A172 (cell line): Measurements from ENCODE around the gene TRIO. TPM values are rescaled to one million over a fixed set of nuclear protein-coding genes. Genes with fewer than 3 reads are reported as not detected.

Experiments
- DNase-seq: peaks from one replicate; pipeline ENCODE4 v3.0.0-alpha.2; 2015; ENCODE audit warnings: low spot score
- total RNA-seq: library from RNA; depleted of rRNA; stranded (reverse); fragments of >200 nt; shearing (Covaris generic); gene quantifications from 2 replicates; pipeline ENCODE4 v1.2.3, GENCODE V29; 2014

Gene TRIO
- total RNA-seq, 1 experiment from 2014 or later, result 180 TPM

DNA sequence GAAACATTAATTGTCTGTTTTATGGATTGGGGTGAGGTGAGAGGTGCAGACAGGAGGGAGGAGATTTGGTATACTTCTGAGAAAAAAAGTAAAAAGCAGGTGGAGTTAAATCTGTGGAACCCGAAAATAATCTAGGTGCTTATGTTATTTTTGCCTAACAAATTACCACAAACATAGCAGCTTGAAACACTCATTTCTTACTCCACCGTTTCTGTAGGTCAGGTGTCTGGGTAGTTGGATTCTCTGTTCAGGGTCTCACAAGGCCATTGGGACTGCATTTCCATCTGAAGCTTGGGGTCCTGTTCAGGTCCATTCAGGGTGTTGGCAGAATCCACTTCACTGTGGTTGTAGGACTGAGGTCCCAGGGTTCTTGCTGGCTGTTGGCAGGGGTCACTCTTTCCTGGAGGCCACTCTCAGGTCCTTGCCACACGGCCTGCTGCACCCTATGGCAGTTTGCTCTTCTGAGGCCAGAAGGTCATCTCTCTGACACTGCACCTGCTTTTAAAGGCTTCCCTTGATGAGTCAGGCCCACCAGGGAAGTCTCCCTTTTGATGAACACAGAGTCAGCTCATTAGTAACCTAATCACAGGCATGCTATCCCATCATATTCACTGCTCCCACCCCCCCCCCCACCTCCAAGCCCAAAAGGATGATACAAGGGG is 82.2 kb downstream of the TRIO start:
- no peak for DNase-seq

DNA sequence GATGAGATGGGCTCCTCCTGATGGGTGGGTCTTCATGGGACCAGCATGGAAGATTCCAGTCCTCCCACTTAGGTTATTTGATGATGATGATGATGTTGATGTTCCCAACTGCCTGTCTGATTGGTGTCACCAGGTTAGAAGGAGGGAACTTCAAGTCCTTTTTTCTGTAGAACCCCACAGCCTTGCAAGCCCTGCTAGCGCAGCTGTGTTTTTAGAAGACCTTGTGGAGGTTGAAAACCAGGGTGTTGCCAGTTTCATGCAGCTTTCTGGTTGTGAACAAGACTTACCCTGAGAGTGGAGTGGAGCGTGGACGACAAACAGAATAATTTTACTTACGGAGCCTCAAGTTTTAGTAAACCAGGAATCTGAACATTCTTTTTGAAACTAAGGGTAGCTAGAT is 83.0 kb downstream of the TRIO start:
- no peak for DNase-seq

- DNase-seq, result no peak
Observed at GRCh38 chr5:14226554-14226953, 83.4 kb downstream of the TRIO start.

DNA sequence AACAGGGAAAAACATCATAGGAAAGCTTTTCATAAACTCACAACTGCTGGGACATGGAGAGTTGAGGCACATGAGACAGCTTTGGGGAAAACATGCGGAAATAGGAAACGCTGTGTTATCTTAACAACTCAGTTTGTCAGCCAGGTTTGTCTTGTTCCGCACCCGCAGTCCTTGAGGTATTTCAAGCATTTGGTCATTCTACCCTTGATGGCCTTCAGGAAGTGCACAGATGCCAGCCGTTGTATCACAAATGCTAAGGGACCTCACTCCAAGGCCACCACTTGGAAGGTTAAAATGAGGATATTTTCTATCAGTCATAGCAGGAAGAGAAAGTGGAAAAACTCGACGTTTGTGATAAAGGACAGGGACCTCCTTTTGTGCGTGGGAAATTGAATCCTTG is 83.8 kb downstream of the TRIO start:
- DNase-seq, result no peak

GRCh38 chr5:14227513-14227912 is 84.4 kb downstream of the TRIO start:
- DNase-seq, result no peak

DNA sequence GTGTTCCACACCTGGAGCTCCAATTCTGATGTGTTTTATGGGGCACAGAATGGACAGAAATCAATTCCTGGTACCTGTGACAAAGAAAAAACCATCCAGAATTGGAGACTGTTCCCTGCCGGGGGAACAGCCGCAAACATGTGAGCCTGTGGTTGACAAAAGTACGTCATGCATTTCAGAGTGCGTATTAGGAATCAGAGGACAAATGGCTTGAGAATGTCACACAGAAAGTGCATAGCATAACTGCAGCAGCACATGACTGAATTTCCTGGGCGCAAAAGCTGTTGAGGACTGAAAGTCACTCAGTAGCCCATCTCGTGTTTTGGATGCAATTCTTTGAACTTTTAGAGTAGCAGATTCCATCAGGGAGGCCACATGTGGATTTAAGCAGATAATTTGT is 85.1 kb downstream of the TRIO start:
- no peak for DNase-seq

DNA sequence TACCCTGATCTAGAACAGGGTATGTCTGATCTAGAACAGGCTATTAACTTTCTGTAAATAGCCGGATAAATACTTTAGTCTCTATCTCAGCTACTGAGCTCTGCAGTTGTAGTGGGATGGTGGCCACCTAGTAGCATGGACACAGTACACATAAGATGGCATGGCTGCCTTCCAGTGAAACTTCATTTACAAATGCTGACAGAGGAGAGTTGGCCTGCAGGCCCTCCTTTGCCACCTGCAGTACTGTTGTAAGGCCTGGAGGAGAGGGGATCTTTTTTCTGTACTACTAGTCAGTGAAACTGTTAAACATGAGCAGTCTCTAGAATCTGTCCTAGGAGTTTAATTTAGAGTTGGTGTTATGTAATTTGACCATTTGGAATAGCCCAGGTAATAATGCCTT is 86.0 kb downstream of the TRIO start:
- DNase-seq, result no peak

DNA sequence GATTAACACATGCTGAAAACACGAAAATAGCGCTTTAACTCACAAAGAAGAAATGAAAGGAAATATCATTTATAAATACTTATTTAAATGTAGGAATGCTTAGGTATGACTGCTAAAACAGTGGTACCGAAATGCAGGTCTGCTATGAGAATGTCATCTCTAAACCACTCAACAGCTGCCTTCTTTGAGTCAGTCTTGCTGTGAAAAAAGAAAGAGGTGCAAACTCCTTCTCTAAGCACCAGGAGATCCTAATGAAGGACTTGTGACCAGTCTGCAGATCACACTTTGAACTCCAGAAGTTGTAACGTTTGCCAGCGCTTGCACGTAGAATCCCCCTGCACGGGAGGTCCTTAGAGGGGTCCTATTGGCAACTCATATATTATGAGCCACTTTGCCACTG is 86.6 kb downstream of the TRIO start:
- no peak for DNase-seq

DNA sequence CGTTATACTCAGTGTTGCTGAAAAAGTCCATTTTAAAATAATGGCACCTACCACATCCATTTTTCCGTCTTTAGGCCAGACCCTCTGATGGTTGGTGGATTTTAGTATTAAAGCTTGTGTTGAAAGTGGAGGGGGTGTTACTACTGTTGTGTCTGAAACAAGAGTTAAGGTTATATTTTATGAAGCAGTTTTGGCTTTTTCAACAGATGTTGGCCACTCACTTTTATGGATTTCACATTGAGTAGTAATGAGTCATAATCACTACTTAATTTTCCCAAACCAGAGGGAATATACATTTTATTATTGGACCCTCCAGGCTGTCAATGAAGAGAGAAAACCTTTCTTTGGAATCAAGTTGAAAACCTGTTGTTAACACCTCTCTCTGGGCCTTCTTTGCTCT is 88.0 kb downstream of the TRIO start:
- DNase-seq, result no peak

- no peak for DNase-seq
Observed at GRCh38 chr5:14231890-14232289, 88.7 kb downstream of the TRIO start.

- peak; percentile 60 for DNase-seq
Observed at GRCh38 chr5:14234204-14234603, 91.1 kb downstream of the TRIO start.

DNA sequence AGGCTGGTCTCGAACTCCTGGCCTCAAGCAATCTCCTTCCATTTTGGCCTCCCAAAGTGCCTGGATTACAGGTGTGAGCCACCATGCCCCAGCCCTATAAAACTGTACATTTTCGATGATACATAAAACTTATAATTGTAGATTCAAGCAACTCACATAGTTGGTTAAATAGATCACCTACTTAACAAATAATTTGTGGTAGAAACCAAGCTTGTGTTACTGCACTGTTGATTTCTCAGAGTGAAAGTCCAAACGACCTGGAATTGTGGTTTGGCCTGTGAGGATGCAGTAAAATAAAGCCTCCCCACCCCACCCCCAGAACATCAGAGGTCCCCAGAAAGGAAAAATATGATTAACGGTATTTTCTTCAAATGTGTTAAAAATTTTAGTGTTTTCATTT is 92.7 kb downstream of the TRIO start:
- no peak for DNase-seq

GRCh38 chr5:14236757-14237156 is 93.6 kb downstream of the TRIO start:
- no peak for DNase-seq

DNA sequence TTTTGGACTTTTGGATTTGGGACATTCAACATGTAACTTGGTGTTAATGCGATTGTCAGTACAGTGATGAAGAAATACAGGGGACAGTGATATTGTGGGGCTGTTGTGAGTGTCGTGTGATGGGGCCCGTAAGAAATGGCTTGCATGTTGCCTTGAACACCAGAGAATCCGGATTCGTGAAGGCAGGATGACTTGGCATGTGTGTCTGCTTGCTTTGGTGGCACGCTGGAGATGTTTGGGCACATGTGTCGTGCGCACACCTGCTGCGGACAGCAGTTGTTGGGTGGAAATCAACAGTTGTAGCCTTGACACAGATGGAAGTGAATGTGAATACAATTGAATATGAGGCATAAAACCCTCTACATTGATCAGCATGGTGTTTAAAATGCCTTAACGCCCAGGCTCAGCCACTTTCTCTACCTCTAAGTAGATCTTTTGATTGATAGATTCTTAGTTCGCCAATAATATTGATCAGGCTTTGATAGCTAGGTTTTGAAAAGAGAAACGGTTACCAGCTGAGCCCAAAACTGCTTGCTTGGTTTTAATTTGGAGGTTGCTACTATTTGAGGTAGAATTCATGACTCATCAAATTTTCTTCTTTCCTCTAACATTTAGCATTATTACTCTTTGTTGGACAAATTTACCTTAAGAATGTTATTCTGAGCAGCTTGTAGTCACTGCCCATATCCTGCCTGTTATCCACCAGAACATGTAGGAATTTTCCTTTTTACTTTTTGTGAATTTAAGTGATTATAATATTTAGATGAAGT is 94.4 kb downstream of the TRIO start:
- no peak for DNase-seq

GRCh38 chr5:14238272-14238671 is 95.1 kb downstream of the TRIO start:
- DNase-seq, result no peak

- no peak for DNase-seq
Observed at GRCh38 chr5:14239404-14239803, 96.3 kb downstream of the TRIO start.

DNA sequence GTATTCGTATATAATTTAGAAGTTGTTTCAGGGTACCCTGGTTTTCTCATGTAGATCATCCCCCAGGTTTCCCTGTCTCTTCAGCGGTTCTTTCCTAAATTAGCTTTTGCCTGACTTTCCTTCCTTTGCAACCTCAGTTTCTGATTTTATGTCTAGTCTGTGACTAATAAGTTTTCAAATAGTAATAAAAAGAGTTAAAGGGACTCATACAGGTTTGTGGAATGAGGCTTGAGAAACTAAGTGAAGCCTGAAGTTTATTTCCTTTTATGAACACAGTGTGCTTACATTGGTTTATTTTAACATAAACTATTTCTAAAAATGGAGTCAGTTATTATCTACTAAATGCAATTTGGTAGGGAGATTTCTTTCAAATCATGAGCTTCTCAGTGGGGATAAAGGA is 96.8 kb downstream of the TRIO start:
- no peak for DNase-seq

GRCh38 chr5:14240359-14240758 is 97.2 kb downstream of the TRIO start:
- no peak for DNase-seq

GRCh38 chr5:14241141-14241540 is 98.0 kb downstream of the TRIO start:
- no peak for DNase-seq

- DNase-seq, result no peak
Observed at GRCh38 chr5:14242447-14242846, 99.3 kb downstream of the TRIO start.

DNA sequence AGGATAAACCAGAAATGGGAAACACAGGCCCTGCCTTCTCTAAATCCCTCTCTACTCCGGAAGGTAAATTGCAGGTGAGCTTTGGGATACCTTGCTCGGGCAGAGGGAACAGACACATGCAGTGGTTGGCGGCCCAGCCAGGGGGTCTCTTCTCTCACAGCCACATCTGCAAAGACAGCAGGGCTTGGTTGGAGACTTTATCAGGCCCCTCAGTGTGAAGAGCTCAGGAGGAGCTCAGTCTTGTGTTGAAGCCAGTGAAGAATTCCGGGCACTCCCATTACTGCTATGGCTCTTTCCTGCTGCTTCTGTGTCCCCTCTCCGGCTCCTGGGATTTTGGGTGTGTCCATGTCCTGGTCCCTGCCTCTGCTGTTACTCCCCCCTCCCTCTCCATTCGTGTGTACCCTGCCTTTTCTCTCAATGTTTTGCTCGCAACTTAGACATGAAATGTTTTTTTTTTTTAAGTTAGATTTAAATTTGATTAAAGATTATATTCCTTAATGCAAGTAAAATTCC is 99.8 kb downstream of the TRIO start:
- no peak for DNase-seq

GRCh38 chr5:14243766-14244165 is 100.6 kb downstream of the TRIO start:
- no peak for DNase-seq

DNA sequence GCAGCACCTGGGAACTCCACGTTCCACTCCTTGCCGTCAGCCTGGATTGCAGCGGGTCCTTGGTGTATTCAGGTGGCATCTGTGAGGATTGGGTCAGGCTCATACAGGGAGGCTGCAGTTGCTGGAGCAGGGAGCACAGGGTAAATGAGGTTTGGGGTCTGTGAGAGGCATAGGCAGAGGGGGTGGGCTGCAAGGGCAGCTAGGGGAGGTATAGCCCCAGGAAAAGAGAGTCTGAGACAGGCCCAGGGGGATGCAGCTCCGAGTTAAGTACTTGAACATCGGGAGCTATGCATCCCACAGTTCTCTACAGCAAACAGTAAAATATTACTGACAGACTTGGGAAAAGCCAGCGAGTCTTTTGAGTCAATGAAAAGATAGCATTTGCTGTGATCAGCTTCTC is 101.6 kb downstream of the TRIO start:
- no peak for DNase-seq
